ENCODE results near the gene APBA2. TPM values are rescaled to one million over a fixed set of nuclear protein-coding genes. Genes with fewer than 3 reads are reported as not detected.

APBA2 gene
- total and polyA plus RNA-seq, 4 donors = 0.41 to 2.1 (median 1.9) TPM

GRCh38 chr15:29120593-29121368 lies 235.0 kb downstream of the APBA2 start:
- H3K27me3 ChIP-seq (ENCODE audit: control insufficient read depth in 1 of 2, insufficient read depth in 2 of 2, low read length in 1 of 2) = no peaks in the 10 kb centered on the region
- H3K27ac ChIP-seq (ENCODE audit: low read depth in 1 of 2, low read length in 2 of 2) = no peak overlapping the region
- no peak for DNase-seq
- intact Hi-C loops (cut with DNase I) = no loop called here
- no peak overlapping the region for H3K4me3 ChIP-seq (ENCODE audit: low read length in 2 of 2)
- no peak for ATAC-seq (ENCODE audit: low FRiP score)
- H3K4me1 ChIP-seq (ENCODE audit: control insufficient read depth in 1 of 2, insufficient read depth in 2 of 2, low read length in 2 of 2) = no peaks in the 10 kb centered on the region
- WGBS, 2 donors = 78 to 85% methylated on average over 20 of the region's 20 CpGs
- H3K9me3 ChIP-seq (ENCODE audit: control insufficient read depth, low read length) = no peaks in the 10 kb centered on the region
- H3K36me3 ChIP-seq (ENCODE audit: control insufficient read depth in 1 of 2, insufficient read depth in 2 of 2, low read length in 1 of 2) = no peaks in the 10 kb centered on the region

GRCh38 chr15:29121369-29121656 lies 235.5 kb downstream of the APBA2 start:
- DNase-seq (no peak), ATAC-seq (ENCODE audit: low FRiP score) (no peak)
- Histone ChIP-seq H3K4me3 (ENCODE audit: low read length in 2 of 2) (no peak overlapping the region), H3K27me3 (ENCODE audit: control insufficient read depth in 1 of 2, insufficient read depth in 2 of 2, low read length in 1 of 2) (no peaks in the 10 kb centered on the region), H3K27ac (ENCODE audit: low read depth in 1 of 2, low read length in 2 of 2) (no peak overlapping the region), H3K9me3 (ENCODE audit: control insufficient read depth, low read length) (no peaks in the 10 kb centered on the region), H3K36me3 (ENCODE audit: control insufficient read depth in 1 of 2, insufficient read depth in 2 of 2, low read length in 1 of 2) (no peaks in the 10 kb centered on the region), H3K4me1 (ENCODE audit: control insufficient read depth in 1 of 2, insufficient read depth in 2 of 2, low read length in 2 of 2) (no peaks in the 10 kb centered on the region)
- WGBS, 2 donors = 82 to 85% methylated on average over 7 of the region's 7 CpGs
- intact Hi-C loops (cut with DNase I) = no loop called here

GRCh38 chr15:29121907-29122306 lies 236.1 kb downstream of the APBA2 start:
- Histone ChIP-seq H3K27ac (ENCODE audit: low read depth in 1 of 2, low read length in 2 of 2) (no peak overlapping the region), H3K4me3 (ENCODE audit: low read length in 2 of 2) (no peak overlapping the region), H3K27me3 (ENCODE audit: control insufficient read depth in 1 of 2, insufficient read depth in 2 of 2, low read length in 1 of 2) (no peaks in the 10 kb centered on the region), H3K36me3 (ENCODE audit: control insufficient read depth in 1 of 2, insufficient read depth in 2 of 2, low read length in 1 of 2) (no peaks in the 10 kb centered on the region), H3K9me3 (ENCODE audit: control insufficient read depth, low read length) (no peaks in the 10 kb centered on the region), H3K4me1 (ENCODE audit: control insufficient read depth in 1 of 2, insufficient read depth in 2 of 2, low read length in 2 of 2) (no peaks in the 10 kb centered on the region)
- no peak for DNase-seq
- ATAC-seq (ENCODE audit: low FRiP score) = no peak
- intact Hi-C loops (cut with DNase I) = no loop called here
- WGBS, 2 donors = 83 to 84% methylated on average over 9 of the region's 9 CpGs

GRCh38 chr15:29122506-29122905 lies 236.7 kb downstream of the APBA2 start:
- no peaks in the 10 kb centered on the region for H3K27me3 ChIP-seq (ENCODE audit: control insufficient read depth in 1 of 2, insufficient read depth in 2 of 2, low read length in 1 of 2)
- H3K27ac ChIP-seq (ENCODE audit: low read depth in 1 of 2, low read length in 2 of 2) = no peak overlapping the region
- ATAC-seq (ENCODE audit: low FRiP score) (no peak), DNase-seq (peak in 1 of 2 donors; percentile 33)
- intact Hi-C loops (cut with DNase I) = no loop called here
- H3K36me3 ChIP-seq (ENCODE audit: control insufficient read depth in 1 of 2, insufficient read depth in 2 of 2, low read length in 1 of 2) = no peaks in the 10 kb centered on the region
- no peaks in the 10 kb centered on the region for H3K9me3 ChIP-seq (ENCODE audit: control insufficient read depth, low read length)
- no peaks in the 10 kb centered on the region for H3K4me1 ChIP-seq (ENCODE audit: control insufficient read depth in 1 of 2, insufficient read depth in 2 of 2, low read length in 2 of 2)
- H3K4me3 ChIP-seq (ENCODE audit: low read length in 2 of 2) = no peak overlapping the region
- 90 to 91% methylated on average over 12 of the region's 12 CpGs for WGBS, 2 donors

- no peak for ATAC-seq (ENCODE audit: low FRiP score)
- WGBS, 2 donors = 91% methylated on average over 18 of the region's 18 CpGs
- intact Hi-C loops (cut with DNase I) = no loop called here
These were observed 237.4 kb downstream of the APBA2 start for GRCh38 chr15:29123171-29123570.

GRCh38 chr15:29123991-29124390 lies 238.2 kb downstream of the APBA2 start:
- ATAC-seq (ENCODE audit: low FRiP score) (no peak), DNase-seq (peak; percentile 20 to 39)
- WGBS, 2 donors = 94 to 95% methylated on average over 9 of the region's 9 CpGs
- Histone ChIP-seq H3K9me3 (ENCODE audit: control insufficient read depth, low read length) (no peaks in the 10 kb centered on the region), H3K27me3 (ENCODE audit: control insufficient read depth in 1 of 2, insufficient read depth in 2 of 2, low read length in 1 of 2) (no peaks in the 10 kb centered on the region), H3K4me1 (ENCODE audit: control insufficient read depth in 1 of 2, insufficient read depth in 2 of 2, low read length in 2 of 2) (no peaks in the 10 kb centered on the region), H3K36me3 (ENCODE audit: control insufficient read depth in 1 of 2, insufficient read depth in 2 of 2, low read length in 1 of 2) (no peaks in the 10 kb centered on the region), H3K4me3 (ENCODE audit: low read length in 2 of 2) (no peak overlapping the region), H3K27ac (ENCODE audit: low read depth in 1 of 2, low read length in 2 of 2) (no peak overlapping the region)
- intact Hi-C loops (cut with DNase I) = no loop called here

More at GRCh38 chr15:29123171-29123570, 237.4 kb downstream of the APBA2 start:
- peak; percentile 30 to 73 for DNase-seq
- Histone ChIP-seq H3K4me3 (ENCODE audit: low read length in 2 of 2) (no peak overlapping the region), H3K27me3 (ENCODE audit: control insufficient read depth in 1 of 2, insufficient read depth in 2 of 2, low read length in 1 of 2) (no peaks in the 10 kb centered on the region), H3K36me3 (ENCODE audit: control insufficient read depth in 1 of 2, insufficient read depth in 2 of 2, low read length in 1 of 2) (no peaks in the 10 kb centered on the region), H3K9me3 (ENCODE audit: control insufficient read depth, low read length) (no peaks in the 10 kb centered on the region), H3K27ac (ENCODE audit: low read depth in 1 of 2, low read length in 2 of 2) (no peak overlapping the region), H3K4me1 (ENCODE audit: control insufficient read depth in 1 of 2, insufficient read depth in 2 of 2, low read length in 2 of 2) (no peaks in the 10 kb centered on the region)

- Histone ChIP-seq H3K4me3 (ENCODE audit: low read length in 2 of 2) (no peak overlapping the region), H3K9me3 (ENCODE audit: control insufficient read depth, low read length) (no peaks in the 10 kb centered on the region), H3K27ac (ENCODE audit: low read depth in 1 of 2, low read length in 2 of 2) (no peak overlapping the region), H3K36me3 (ENCODE audit: control insufficient read depth in 1 of 2, insufficient read depth in 2 of 2, low read length in 1 of 2) (no peaks in the 10 kb centered on the region), H3K4me1 (ENCODE audit: control insufficient read depth in 1 of 2, insufficient read depth in 2 of 2, low read length in 2 of 2) (no peaks in the 10 kb centered on the region), H3K27me3 (ENCODE audit: control insufficient read depth in 1 of 2, insufficient read depth in 2 of 2, low read length in 1 of 2) (no peaks in the 10 kb centered on the region)
- ATAC-seq (ENCODE audit: low FRiP score) (no peak), DNase-seq (peak; percentile 38 to 59)
- intact Hi-C loops (cut with DNase I) = no loop called here
- 88 to 89% methylated on average over 22 of the region's 22 CpGs for WGBS, 2 donors
These were observed 239.0 kb downstream of the APBA2 start for GRCh38 chr15:29124581-29125381.

- H3K9me3 ChIP-seq (ENCODE audit: control insufficient read depth, low read length) = no peaks in the 10 kb centered on the region
- H3K4me3 ChIP-seq (ENCODE audit: low read length in 2 of 2) = no peak overlapping the region
- no peaks in the 10 kb centered on the region for H3K27me3 ChIP-seq (ENCODE audit: control insufficient read depth in 1 of 2, insufficient read depth in 2 of 2, low read length in 1 of 2)
- peak; percentile 28 to 49 for DNase-seq
- WGBS, 2 donors = 93 to 96% methylated on average over 19 of the region's 19 CpGs
- ATAC-seq (ENCODE audit: low FRiP score) = no peak
- no peak overlapping the region for H3K27ac ChIP-seq (ENCODE audit: low read depth in 1 of 2, low read length in 2 of 2)
- intact Hi-C loops (cut with DNase I) = no loop called here
- no peaks in the 10 kb centered on the region for H3K36me3 ChIP-seq (ENCODE audit: control insufficient read depth in 1 of 2, insufficient read depth in 2 of 2, low read length in 1 of 2)
- H3K4me1 ChIP-seq (ENCODE audit: control insufficient read depth in 1 of 2, insufficient read depth in 2 of 2, low read length in 2 of 2) = no peaks in the 10 kb centered on the region
These were observed 239.8 kb downstream of the APBA2 start for GRCh38 chr15:29125382-29126207.
